Loucy (cell line): ENCODE results near the gene BHLHE40.

ENCODE experiments used
- H2AFZ ChIP-seq: fragments of 200-600 bp; sonication (generic); 2 replicates; pipeline ENCODE4 v1.6.0; 2016; ENCODE audit warnings: antibody characterized with exemption, mild to moderate bottlenecking, low read length, moderate library complexity
- H3F3A ChIP-seq: fragments of 200-600 bp; 2 replicates; pipeline ENCODE4 v1.6.0; 2016; ENCODE audit warnings: antibody characterized with exemption, low read depth, mild to moderate bottlenecking
- H3K27me3 ChIP-seq: fragments of 200-600 bp; sonication (generic); 2 replicates; pipeline ENCODE4 v1.6.1; 2014; ENCODE audit warnings: low read length, mild to moderate bottlenecking; ENCODE audit not compliant: insufficient read depth, poor library complexity, severe bottlenecking
- H3K36me3 ChIP-seq: fragments of 200-600 bp; sonication (generic); 2 replicates; pipeline ENCODE4 v1.6.1; 2016; ENCODE audit warnings: low read length; ENCODE audit not compliant: insufficient read depth
- H3K4me1 ChIP-seq: fragments of 200-600 bp; sonication (generic); 2 replicates; pipeline ENCODE4 v1.5.1; 2014; ENCODE audit warnings: low read length, mild to moderate bottlenecking; ENCODE audit not compliant: insufficient read depth, poor library complexity, severe bottlenecking
- H3K4me2 ChIP-seq: fragments of 200-600 bp; sonication (generic); 2 replicates; pipeline ENCODE4 v1.6.0; 2014; ENCODE audit warnings: antibody characterized with exemption, low read length, low read depth, mild to moderate bottlenecking; ENCODE audit not compliant: poor library complexity, severe bottlenecking
- H3K4me3 ChIP-seq: fragments of 200-600 bp; sonication (generic); 2 replicates; pipeline ENCODE4 v1.5.1; 2014; ENCODE audit warnings: low read length, mild to moderate bottlenecking, mixed read lengths; ENCODE audit not compliant: poor library complexity, severe bottlenecking
- H3K79me2 ChIP-seq: fragments of 200-600 bp; sonication (generic); 2 replicates; pipeline ENCODE4 v1.6.1; 2014; ENCODE audit warnings: low read length; ENCODE audit not compliant: insufficient read depth
- H3K9ac ChIP-seq: fragments of 200-600 bp; sonication (generic); 2 replicates; pipeline ENCODE4 v1.6.0; 2014; ENCODE audit warnings: mild to moderate bottlenecking, low read depth, low read length, moderate library complexity; ENCODE audit not compliant: poor library complexity, severe bottlenecking
- H3K9me2 ChIP-seq: fragments of 200-600 bp; sonication (generic); replicated peaks from 2 replicates; pipeline ENCODE4 v1.6.1; 2016; ENCODE audit warnings: low read depth, low read length, mixed read lengths
- H3K9me3 ChIP-seq: fragments of 200-600 bp; sonication (generic); 2 replicates; pipeline ENCODE4 v1.6.1; 2014; ENCODE audit warnings: mild to moderate bottlenecking, antibody characterized with exemption, low read length, low read depth; ENCODE audit not compliant: insufficient read depth
- H4K20me1 ChIP-seq: fragments of 200-600 bp; sonication (generic); 2 replicates; pipeline ENCODE4 v1.6.0; 2014; ENCODE audit warnings: antibody characterized with exemption, low read length, mild to moderate bottlenecking; ENCODE audit not compliant: insufficient read depth, poor library complexity, severe bottlenecking
- CTCF ChIP-seq: fragments of 200-600 bp; sonication (generic); conservative IDR thresholded peaks from 2 replicates; pipeline ENCODE4 v1.5.1; 2014; ENCODE audit warnings: mild to moderate bottlenecking, antibody characterized with exemption, low read length
- EZH2phosphoT487 ChIP-seq: fragments of 200-600 bp; IDR thresholded peaks from 2 replicates; pipeline ENCODE4 v1.6.1; 2018; ENCODE audit warnings: antibody characterized with exemption, mild to moderate bottlenecking, moderate library complexity, borderline replicate concordance

Gene BHLHE40

DNA sequence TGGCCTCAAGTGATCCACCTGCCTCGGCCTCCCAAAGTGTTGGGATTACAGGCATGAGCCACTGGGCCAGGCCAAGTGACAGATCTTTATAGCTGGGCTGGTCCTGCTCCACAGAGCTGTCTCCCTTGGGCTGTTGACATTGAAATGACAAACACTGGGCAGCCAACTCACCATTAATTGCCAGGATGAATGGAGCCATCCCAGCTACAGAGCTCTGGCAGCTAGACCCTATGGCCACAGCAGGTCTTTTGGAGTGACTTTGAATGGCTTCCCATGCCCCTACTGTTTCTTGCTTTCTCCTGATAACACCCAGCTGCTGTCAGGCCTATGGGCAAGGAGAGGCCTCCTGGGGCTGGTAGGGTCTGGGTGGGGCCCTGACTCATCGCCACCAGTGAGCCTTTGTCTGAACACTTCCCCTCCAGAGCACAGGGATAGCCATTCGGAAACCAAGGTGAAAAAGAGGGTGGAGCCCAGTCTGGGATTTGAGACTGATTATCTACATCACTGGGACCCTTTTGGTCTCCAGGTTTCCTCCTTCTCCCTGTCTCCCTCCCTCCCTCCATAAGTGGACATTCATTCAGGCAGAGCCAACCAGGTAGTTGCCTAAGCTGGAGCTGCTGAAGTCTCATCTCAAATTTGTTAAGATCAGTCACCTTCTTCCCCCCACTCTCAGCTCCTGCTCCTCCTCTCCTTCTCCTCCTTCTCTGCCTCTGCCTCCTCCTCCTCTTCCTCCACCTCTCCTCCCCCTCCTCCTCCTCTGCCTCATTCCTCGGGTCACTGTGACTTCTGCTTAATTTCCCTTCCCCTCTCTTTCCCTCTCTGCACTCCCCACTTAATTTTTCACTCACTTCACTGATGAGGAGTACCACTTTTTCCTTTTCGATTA is 34.0 kb downstream of the BHLHE40 start:
- H3K4me2 ChIP-seq = no peak overlapping the region
- TF ChIP-seq EZH2phosphoT487 = no peak
- TF ChIP-seq CTCF = no peak
- H3K4me1 ChIP-seq = peaks cover 51% of the 10 kb centered on the region
- peak overlapping the region; percentile 16; the same call in 1 of the 2 replicates for H2AFZ ChIP-seq
- no peaks in the 10 kb centered on the region for H3K9me2 ChIP-seq
- H3K9me3 ChIP-seq = no peaks in the 10 kb centered on the region
- H3K36me3 ChIP-seq = no peaks in the 10 kb centered on the region
- no peaks in the 10 kb centered on the region for H4K20me1 ChIP-seq
- no peak overlapping the region for H3K4me3 ChIP-seq
- H3K79me2 ChIP-seq = no peaks in the 10 kb centered on the region
- H3K9ac ChIP-seq = no peak overlapping the region
- H3F3A ChIP-seq = no peaks in the 10 kb centered on the region
- no peaks in the 10 kb centered on the region for H3K27me3 ChIP-seq

DNA sequence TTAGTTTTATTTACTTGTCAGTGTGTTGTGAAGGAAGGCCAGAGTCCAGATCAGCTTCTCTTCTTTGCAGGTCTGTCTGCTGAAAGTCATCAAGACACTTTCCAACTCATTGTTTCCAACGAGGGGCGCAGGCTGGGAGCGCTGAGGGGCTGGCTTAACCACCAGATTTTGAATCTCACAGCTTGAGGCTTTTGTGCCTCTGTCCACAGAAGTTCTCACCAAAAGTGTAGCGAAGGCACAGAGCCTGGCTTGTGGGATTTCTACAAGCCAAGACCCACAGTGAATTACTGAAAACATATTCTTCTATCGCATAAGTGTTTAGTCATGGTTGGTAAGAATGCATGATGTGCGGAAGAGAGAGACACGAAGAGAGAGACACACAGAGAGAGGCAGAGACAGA is 35.2 kb downstream of the BHLHE40 start:
- no peaks in the 10 kb centered on the region for H3K9me3 ChIP-seq
- no peak overlapping the region for H3K4me3 ChIP-seq
- H3K27me3 ChIP-seq = no peaks in the 10 kb centered on the region
- peak overlapping the region; percentile 75; the same call in 1 of the 2 replicates for H2AFZ ChIP-seq
- H3K9me2 ChIP-seq = no peaks in the 10 kb centered on the region
- H3K9ac ChIP-seq = no peak overlapping the region
- H3F3A ChIP-seq = no peaks in the 10 kb centered on the region
- TF ChIP-seq EZH2phosphoT487 (no peak), CTCF (no peak)
- no peaks in the 10 kb centered on the region for H4K20me1 ChIP-seq
- no peaks in the 10 kb centered on the region for H3K79me2 ChIP-seq
- H3K4me2 ChIP-seq = no peak overlapping the region
- H3K4me1 ChIP-seq = peaks cover 54% of the 10 kb centered on the region
- H3K36me3 ChIP-seq = no peaks in the 10 kb centered on the region

- Histone ChIP-seq H3K79me2 (no peaks in the 10 kb centered on the region), H3K27me3 (no peaks in the 10 kb centered on the region), H3K36me3 (no peaks in the 10 kb centered on the region), H4K20me1 (no peaks in the 10 kb centered on the region), H3F3A (no peaks in the 10 kb centered on the region), H3K4me3 (no peak overlapping the region), H3K9me3 (no peaks in the 10 kb centered on the region), H3K4me1 (peaks cover 60% of the 10 kb centered on the region), H3K9me2 (no peaks in the 10 kb centered on the region), H3K9ac (no peak overlapping the region), H2AFZ (no peak overlapping the region), H3K4me2 (no peak overlapping the region)
- TF ChIP-seq CTCF (no peak), EZH2phosphoT487 (no peak)
Measured at GRCh38 chr3:5015056-5015455, 35.8 kb downstream of the BHLHE40 start.
